Skeletal muscle tissue (tissue), 4 donors: ENCODE data around the gene UNC13A. TPM values are rescaled to one million over a fixed set of nuclear protein-coding genes. Genes with fewer than 3 reads are reported as not detected.
"Not testable (repeated sequence)": the region's sequence is repeated elsewhere in the genome, so short reads cannot be mapped to it uniquely, and the experiment has no call there.

Source experiments
- H3K27ac ChIP-seq: one replicate; pipeline ENCODE4 v1.7.0; 2013; ENCODE audit warnings: mild to moderate bottlenecking, low read depth, low read length, inconsistent platforms
- H3K27me3 ChIP-seq, 3 donors: one replicate each; pipeline ENCODE4 v1.7.0; 2013; ENCODE audit warnings: low read length in 3 of 3; ENCODE audit not compliant: control insufficient read depth in 3 of 3, insufficient read depth in 3 of 3
- H3K36me3 ChIP-seq, 3 donors: one replicate each; pipeline ENCODE4 v1.7.0; 2013; ENCODE audit warnings: low read length in 3 of 3; ENCODE audit not compliant: control insufficient read depth in 3 of 3, insufficient read depth in 3 of 3
- H3K4me1 ChIP-seq, 3 donors: one replicate each; pipeline ENCODE4 v1.7.0; 2013; ENCODE audit warnings: low read length in 3 of 3, mild to moderate bottlenecking in 3 of 3; ENCODE audit not compliant: control insufficient read depth in 3 of 3, insufficient read depth in 3 of 3
- H3K4me3 ChIP-seq, 3 donors: one replicate each; pipeline ENCODE4 v1.7.0; 2013; ENCODE audit warnings: low read length in 3 of 3
- H3K9ac ChIP-seq, 3 donors: one replicate each; pipeline ENCODE4 v1.7.0; 2013; ENCODE audit warnings: low read length in 3 of 3, mild to moderate bottlenecking in 3 of 3, moderate library complexity in 2 of 3, low read depth in 1 of 3
- H3K9me3 ChIP-seq, 3 donors: one replicate each; pipeline ENCODE4 v1.7.0; 2013; ENCODE audit warnings: low read length in 3 of 3; ENCODE audit not compliant: control insufficient read depth in 3 of 3
- total RNA-seq: library from RNA; depleted of rRNA; stranded (reverse); fragments of >200 nt; gene quantifications from one replicate; pipeline ENCODE4 v1.2.3, GENCODE V29; 2014
- donor health status: Osteomylitis.

Gene UNC13A
- total RNA-seq, 1 donor from 2014 or later: not detected

DNA sequence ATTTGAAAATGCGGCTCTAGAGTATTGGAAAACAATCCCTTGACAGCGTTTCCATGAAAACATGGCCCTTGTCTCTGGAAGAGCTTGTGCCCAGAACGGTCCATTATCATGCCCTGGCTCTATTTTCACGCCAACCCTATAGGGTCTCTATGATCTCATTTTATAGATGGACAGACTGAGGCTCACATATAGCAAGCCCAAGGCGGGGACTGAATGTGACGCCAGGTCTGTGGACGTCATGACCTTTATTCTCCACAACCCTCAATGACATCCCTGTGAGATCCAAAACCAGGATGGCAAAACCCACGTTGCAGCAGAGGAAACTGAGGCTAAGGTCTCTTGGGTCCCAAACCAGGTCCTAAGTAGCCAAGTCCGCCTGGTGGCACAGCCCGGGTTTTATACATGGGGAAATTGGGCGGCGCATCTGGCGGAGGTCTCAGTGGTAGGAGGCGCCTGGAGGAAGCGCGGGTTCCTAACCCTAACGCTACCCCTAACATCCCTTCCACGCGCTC lies 133.1 kb downstream of the UNC13A start:
- Histone ChIP-seq H3K9me3 (no peaks in the 10 kb centered on the region), H3K27me3 (no peaks in the 10 kb centered on the region), H3K4me1 (peaks cover 23 to 30% (median 24%) of the 10 kb centered on the region in 3 donors), H3K36me3 (peaks cover 8 to 10% (median 9%) of the 10 kb centered on the region in 3 donors), H3K27ac (peak overlapping the region; percentile 47), H3K9ac (peak overlapping the region; percentile 3 to 78 (median 76)), H3K4me3 (peak overlapping the region; percentile 70 to 93 (median 81))

DNA sequence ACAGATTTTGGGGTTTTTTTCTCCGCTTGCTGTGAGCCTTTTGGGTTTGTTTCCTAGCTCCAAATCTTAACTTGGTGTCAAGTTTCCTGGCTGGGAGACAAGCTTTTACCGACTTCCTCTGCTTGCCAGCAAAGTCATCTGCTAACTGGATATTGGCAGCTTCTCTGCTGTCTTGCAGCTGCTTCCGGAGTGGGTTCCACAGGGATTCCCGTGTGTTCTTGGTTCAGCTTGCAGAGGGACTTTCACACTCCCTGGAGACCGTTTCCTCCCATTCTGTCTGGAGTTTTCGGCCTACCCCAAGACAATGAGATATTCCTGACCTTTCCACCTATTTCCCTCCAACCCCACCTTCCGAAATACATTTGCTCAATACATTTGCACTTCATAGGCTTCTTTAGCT lies 134.9 kb downstream of the UNC13A start:
- no peaks in the 10 kb centered on the region for H3K36me3 ChIP-seq
- peaks cover 15 to 21% (median 21%) of the 10 kb centered on the region in 3 donors for H3K4me1 ChIP-seq
- H3K4me3 ChIP-seq: no peak overlapping the region
- peak overlapping the region in 1 of 3 donors; percentile 20 for H3K9ac ChIP-seq
- no peaks in the 10 kb centered on the region for H3K9me3 ChIP-seq
- H3K27me3 ChIP-seq: no peaks in the 10 kb centered on the region
- peak overlapping the region; percentile 72 for H3K27ac ChIP-seq

DNA sequence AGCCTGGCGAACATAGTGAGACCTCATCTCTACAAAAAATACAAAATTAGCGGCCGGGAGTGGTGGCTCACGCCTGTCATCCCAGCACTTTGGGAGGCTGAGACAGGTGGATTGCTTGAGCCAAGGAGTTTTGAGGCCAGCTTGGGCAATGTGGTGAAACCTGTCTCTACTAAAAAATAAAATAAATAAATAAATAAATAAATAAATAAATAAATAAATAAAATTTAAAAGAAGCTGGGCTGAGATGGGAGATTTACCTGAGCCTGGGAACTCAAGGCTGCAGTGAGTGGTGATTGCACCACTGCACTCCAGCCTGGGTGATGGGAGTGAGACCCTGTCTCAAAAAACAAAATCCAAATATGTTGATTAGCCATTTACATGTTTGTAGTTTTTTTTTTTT lies 135.4 kb downstream of the UNC13A start:
- not testable (repeated sequence) for H3K36me3 ChIP-seq, H3K27ac ChIP-seq, H3K9me3 ChIP-seq, H3K9ac ChIP-seq, H3K27me3 ChIP-seq, H3K4me3 ChIP-seq
- peaks cover 15 to 21% (median 21%) of the 10 kb centered on the region in 3 donors for H3K4me1 ChIP-seq

Other genes starting within 250 kb of the UNC13A start
- 0.52 TPM for gene TMEM221, start 239.7 kb downstream of the UNC13A start, total RNA-seq
- gene NXNL1, start 227.4 kb downstream of the UNC13A start, total RNA-seq: not detected
- 12.0 TPM for gene SLC27A1, start 217.8 kb downstream of the UNC13A start, total RNA-seq
- gene PGLS, start 176.7 kb downstream of the UNC13A start, total RNA-seq: 39.1 TPM
- 38.1 TPM for gene COLGALT1, start 132.7 kb downstream of the UNC13A start, total RNA-seq
- gene MAP1S, start 31.1 kb upstream of the UNC13A start, total RNA-seq: 25.6 TPM
- gene FCHO1, start 63.1 kb upstream of the UNC13A start, total RNA-seq: 1.0 TPM
- not detected for gene B3GNT3, start 106.8 kb upstream of the UNC13A start, total RNA-seq
- gene INSL3, start 133.2 kb upstream of the UNC13A start, total RNA-seq: not detected
- gene JAK3, start 159.6 kb upstream of the UNC13A start, total RNA-seq: 2.1 TPM
- 1,370 TPM for gene RPL18A, start 171.6 kb upstream of the UNC13A start, total RNA-seq
- gene SLC5A5, start 183.6 kb upstream of the UNC13A start, total RNA-seq: not detected
- 15.7 TPM for gene CCDC124, start 244.7 kb upstream of the UNC13A start, total RNA-seq